Calu3 (cell line): ENCODE data around the gene FUT4. TPM values are rescaled to one million over a fixed set of nuclear protein-coding genes. Genes with fewer than 3 reads are reported as not detected.
A peak's percentile ranks its signal among the peaks of the same experiment; 100 is the strongest.
"Not testable (repeated sequence)": the region's sequence is repeated elsewhere in the genome, so short reads cannot be mapped to it uniquely, and the experiment has no call there.

Source experiments
- BruUV-seq: library from RNA; stranded (reverse); fragments of 400-500 nt; replicated peaks from 2 replicates; lab custom pipeline; 2021; lab: Mats Ljungman, UMichigan
- CTCF ChIA-PET: fragments of 300-600 bp; sonication (Branson Sonifier 250); formaldehyde crosslinking; loops from one replicate; lab custom pipeline; 2022; ENCODE audit warnings: antibody characterized with exemption; lab: Charles Lee
- DNase-seq: peaks from one replicate; pipeline ENCODE4 v3.0.0; 2022
- H3K27ac Mint-ChIP-seq: one replicate; pipeline ENCODE4 v1.8.0; 2022; ENCODE audit warnings: mixed read lengths; ENCODE audit not compliant: unreplicated experiment
- H3K27me3 Mint-ChIP-seq: one replicate; pipeline ENCODE4 v1.8.0; 2022; ENCODE audit warnings: mixed read lengths; ENCODE audit not compliant: unreplicated experiment
- H3K36me3 Mint-ChIP-seq: one replicate; pipeline ENCODE4 v1.8.0; 2022; ENCODE audit warnings: mild to moderate bottlenecking, moderate library complexity, mixed read lengths; ENCODE audit not compliant: insufficient read depth, unreplicated experiment
- H3K4me1 Mint-ChIP-seq: one replicate; pipeline ENCODE4 v1.8.0; 2022; ENCODE audit warnings: mild to moderate bottlenecking, low read depth, mixed read lengths; ENCODE audit not compliant: unreplicated experiment
- H3K4me3 Mint-ChIP-seq: one replicate; pipeline ENCODE4 v1.8.0; 2022; ENCODE audit warnings: mild to moderate bottlenecking, low read depth, moderate library complexity, mixed read lengths; ENCODE audit not compliant: unreplicated experiment
- H3K9me3 Mint-ChIP-seq: one replicate; pipeline ENCODE4 v1.8.0; 2022; ENCODE audit warnings: low read depth, mixed read lengths; ENCODE audit not compliant: unreplicated experiment
- CTCF ChIP-seq: fragments of 200-600 bp; IDR thresholded peaks from one replicate; pipeline ENCODE4 v1.8.0; 2022; ENCODE audit warnings: antibody characterized with exemption; ENCODE audit not compliant: unreplicated experiment
- intact Hi-C: fragments of 100-400 bp; cut with micrococcal nuclease; formaldehyde crosslinking; loops from one replicate; pipeline ENCODE4 v1.10.0; 2022; ENCODE audit not compliant: unreplicated experiment
- total RNA-seq: library from RNA; stranded (reverse); gene quantifications from 2 replicates; pipeline ENCODE4 v1.2.3, GENCODE V29; 2022

The FUT4 gene
- total RNA-seq, 1 experiment from 2014 or later = 28.6 TPM

DNA sequence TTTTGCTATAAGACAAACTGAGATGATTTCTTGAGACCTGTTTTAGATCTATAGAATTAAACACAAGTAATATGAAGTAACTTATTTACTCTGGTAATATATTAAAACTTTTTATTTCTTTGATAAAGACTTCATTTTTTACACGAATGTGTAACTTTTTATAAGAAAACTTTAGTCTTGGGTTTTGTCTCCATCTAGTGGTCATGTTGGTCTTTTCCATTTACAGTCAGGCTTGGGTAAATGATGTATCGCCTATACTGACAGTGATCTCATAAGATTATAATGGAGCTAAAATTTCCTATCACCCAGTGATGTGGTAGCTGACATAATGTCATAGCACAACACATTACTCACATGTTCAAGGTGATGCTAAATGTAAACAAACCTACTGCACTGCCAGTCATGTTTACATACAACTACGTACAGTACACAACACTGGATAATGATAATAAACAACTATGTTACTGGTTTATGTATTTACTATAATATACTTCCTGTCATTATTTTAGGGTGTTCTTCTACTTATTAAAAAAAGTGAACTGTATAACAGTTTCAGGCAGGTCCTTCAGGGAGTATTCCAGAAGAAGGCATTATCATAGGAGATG, 38.9 kb upstream of the FUT4 start:
- Mint-ChIP-seq H3K4me1 (no peaks in the 10 kb centered on the region), H3K27ac (no peak overlapping the region), H3K36me3 (no peaks in the 10 kb centered on the region), H3K9me3 (no peaks in the 10 kb centered on the region), H3K4me3 (no peak overlapping the region), H3K27me3 (no peaks in the 10 kb centered on the region)
- no TSS peak for BruUV-seq
- peak; percentile 36 for TF ChIP-seq CTCF
- CTCF ChIA-PET = interaction anchor here (0.6 to 1.7 kb wide), 2 partner anchors 240 to 609 kb away, joined by 3 to 8 read pairs; no protein-coding TSS in a partner anchor
- intact Hi-C loops = loop anchor here (1.0 to 10.0 kb wide), 4 partner anchors 177 to 1270 kb away; no protein-coding TSS in a partner anchor
- DNase-seq = no peak

DNA sequence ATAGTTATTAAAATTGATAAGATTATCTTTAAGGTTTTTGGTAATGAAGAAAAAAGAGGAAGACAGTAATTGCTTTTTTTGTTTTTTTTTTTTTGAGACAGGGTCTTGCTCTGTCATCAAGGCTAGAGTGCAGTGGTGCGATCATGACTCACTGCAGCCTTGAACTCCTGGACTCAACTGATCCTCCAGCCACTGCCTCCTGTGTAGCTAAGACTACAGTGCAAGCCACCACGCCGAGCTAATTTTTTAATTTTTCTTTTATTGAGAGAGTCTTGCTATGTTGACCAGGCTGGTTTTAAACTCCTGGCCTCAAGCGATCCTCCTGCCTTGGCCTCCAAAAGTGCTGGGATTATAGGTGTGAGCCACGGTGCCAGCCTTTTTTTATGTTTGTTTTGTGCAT, 37.2 kb upstream of the FUT4 start:
- intact Hi-C loops = loop anchor here (10.0 kb wide), 1 partner anchor 1272 kb away; no protein-coding TSS in a partner anchor
- H3K27me3 Mint-ChIP-seq, H3K4me3 Mint-ChIP-seq, CTCF ChIA-PET, BruUV-seq, DNase-seq, H3K27ac Mint-ChIP-seq, H3K36me3 Mint-ChIP-seq, H3K4me1 Mint-ChIP-seq, H3K9me3 Mint-ChIP-seq: not testable (repeated sequence)

DNA sequence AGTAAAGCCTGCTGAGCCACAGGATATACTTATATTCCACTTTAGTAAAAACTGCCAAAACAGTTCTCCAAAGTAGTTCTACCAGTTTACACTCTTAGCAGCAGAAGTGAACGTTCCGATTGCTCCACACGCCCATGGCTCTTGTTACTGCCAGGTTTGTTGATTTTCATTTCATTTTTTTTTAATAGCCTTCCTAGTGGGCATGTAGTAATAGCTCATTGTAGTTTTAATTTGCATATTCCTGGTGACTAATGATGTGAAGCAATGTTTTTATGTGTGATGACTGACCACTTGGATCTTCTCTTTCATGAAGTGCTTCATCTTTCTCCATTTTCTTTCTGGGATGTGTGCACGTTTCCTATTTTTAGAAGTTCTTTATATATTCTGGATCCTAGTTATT, 36.2 kb upstream of the FUT4 start:
- H3K9me3 Mint-ChIP-seq = no peaks in the 10 kb centered on the region
- BruUV-seq = no TSS peak
- DNase-seq = no peak
- no peak for TF ChIP-seq CTCF
- CTCF ChIA-PET = no interaction called here
- no peaks in the 10 kb centered on the region for H3K27me3 Mint-ChIP-seq
- H3K27ac Mint-ChIP-seq = no peak overlapping the region
- intact Hi-C loops = loop anchor here (10.0 kb wide), 1 partner anchor 1273 kb away; no protein-coding TSS in a partner anchor
- H3K4me3 Mint-ChIP-seq = no peak overlapping the region
- H3K4me1 Mint-ChIP-seq = no peaks in the 10 kb centered on the region
- peaks cover 8% of the 10 kb centered on the region for H3K36me3 Mint-ChIP-seq

- Mint-ChIP-seq H3K27me3 (no peaks in the 10 kb centered on the region), H3K36me3 (peaks cover 9% of the 10 kb centered on the region), H3K4me1 (no peaks in the 10 kb centered on the region), H3K27ac (no peak within 1 kb of the TSS), H3K4me3 (peak within 1 kb of the TSS; percentile 87), H3K9me3 (no peaks in the 10 kb centered on the region)
- peak; percentile 72 for DNase-seq
- no TSS peak for BruUV-seq
- no peak for TF ChIP-seq CTCF
- CTCF ChIA-PET = interaction anchor here (0.7 to 1.2 kb wide), 2 partner anchors 35 to 91 kb away, joined by 3 to 4 read pairs; no protein-coding TSS in a partner anchor
- intact Hi-C loops = loop anchor here (10.0 kb wide), 1 partner anchor 383 kb away; no protein-coding TSS in a partner anchor
Measured at GRCh38 chr11:94511932-94512781, 31.6 kb upstream of the FUT4 start, which contains the start of gene C11orf97. C11orf97 (plus strand) TSS chr11:94512461; CDS start chr11:94512529, 68 bp downstream.
